ENCODE results near the gene DGKG.

The DGKG gene

DNA sequence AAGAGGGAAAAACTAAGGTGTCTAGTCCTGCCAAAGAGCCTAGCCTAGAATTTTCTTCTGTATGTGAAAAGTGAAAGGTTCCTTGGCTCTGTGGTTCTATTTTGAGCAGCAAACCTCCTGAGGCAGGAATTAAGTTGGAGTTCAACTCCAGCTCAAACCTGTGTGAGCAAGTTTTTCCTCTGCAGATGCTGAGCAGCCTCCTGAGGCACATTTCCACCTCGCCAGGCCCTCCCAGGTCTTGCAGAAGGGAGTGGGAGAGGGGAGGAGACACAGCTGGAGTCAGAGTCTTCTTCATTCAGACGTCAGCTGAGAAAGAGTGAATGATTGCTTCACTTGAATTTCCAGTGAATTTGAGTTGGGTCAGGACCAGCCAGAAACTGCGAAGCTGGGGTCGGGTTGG, 183.6 kb downstream of the DGKG start:
- Histone ChIP-seq H3K9me2 (replicated peaks; ENCODE audit: control insufficient read depth, low read length) (no peaks in the 10 kb centered on the region), H3F3A (ENCODE audit: control insufficient read depth, insufficient read depth) (no peaks in the 10 kb centered on the region), H3K4me2 (ENCODE audit: low read length) (no peak overlapping the region), H3K36me3 (ENCODE audit: control insufficient read depth, low read length) (no peaks in the 10 kb centered on the region), H3K4me1 (ENCODE audit: control insufficient read depth, low read length) (no peaks in the 10 kb centered on the region), H3K79me2 (ENCODE audit: control insufficient read depth, low read length) (no peaks in the 10 kb centered on the region), H3K27ac (ENCODE audit: low read depth, low read length) (no peak overlapping the region), H3K4me3 (ENCODE audit: low read length) (no peak overlapping the region), H4K20me1 (ENCODE audit: control insufficient read depth, insufficient read depth, low read depth, low read length) (no peaks in the 10 kb centered on the region), H3K9me3 (ENCODE audit: control insufficient read depth, insufficient read depth, low read length) (no peaks in the 10 kb centered on the region), H3K27me3 (ENCODE audit: control insufficient read depth, low read length) (peaks cover 2% of the 10 kb centered on the region; the same call in 1 of the 2 replicates)
- no peak for TF ChIP-seq EZH2phosphoT487 (IDR thresholded peaks at IDR 0.05; ENCODE audit: borderline replicate concordance, low read length)

DNA sequence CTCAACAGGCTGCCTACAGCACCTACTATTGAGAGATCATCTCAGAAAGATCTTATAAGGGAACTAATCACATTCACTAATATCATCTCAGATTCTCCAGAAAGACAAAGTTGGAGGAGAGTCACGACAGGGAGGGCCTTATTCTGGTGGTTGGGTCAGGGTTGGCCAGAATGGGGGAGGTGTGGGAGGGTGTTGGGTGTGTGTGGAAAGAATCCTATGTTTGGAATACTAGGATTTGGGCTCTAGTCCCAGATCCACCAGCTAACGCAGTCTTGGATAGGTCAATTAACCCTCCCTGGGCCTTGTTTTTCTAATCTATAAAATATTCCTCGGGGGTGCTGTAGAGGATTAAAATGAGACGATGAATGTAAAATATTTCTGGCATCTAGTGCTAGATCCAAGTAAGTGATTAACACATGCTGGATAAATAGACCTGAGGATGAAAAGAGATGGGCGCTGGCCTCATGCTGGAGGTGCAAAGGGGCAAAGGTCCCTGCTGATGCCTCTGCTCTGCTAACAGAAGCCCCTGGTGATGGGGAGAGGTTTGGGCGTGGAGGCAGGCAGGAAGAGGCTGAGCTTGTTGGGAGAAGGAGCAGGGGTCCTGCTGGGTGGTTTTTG, 185.6 kb downstream of the DGKG start:
- Histone ChIP-seq H3F3A (ENCODE audit: control insufficient read depth, insufficient read depth) (no peaks in the 10 kb centered on the region), H3K27me3 (ENCODE audit: control insufficient read depth, low read length) (no peaks in the 10 kb centered on the region), H4K20me1 (ENCODE audit: control insufficient read depth, insufficient read depth, low read depth, low read length) (no peaks in the 10 kb centered on the region), H3K4me2 (ENCODE audit: low read length) (no peak overlapping the region), H3K79me2 (ENCODE audit: control insufficient read depth, low read length) (no peaks in the 10 kb centered on the region), H3K9me2 (replicated peaks; ENCODE audit: control insufficient read depth, low read length) (no peaks in the 10 kb centered on the region), H3K9me3 (ENCODE audit: control insufficient read depth, insufficient read depth, low read length) (no peaks in the 10 kb centered on the region), H3K36me3 (ENCODE audit: control insufficient read depth, low read length) (no peaks in the 10 kb centered on the region), H3K27ac (ENCODE audit: low read depth, low read length) (no peak overlapping the region), H3K4me3 (ENCODE audit: low read length) (no peak overlapping the region), H3K4me1 (ENCODE audit: control insufficient read depth, low read length) (no peaks in the 10 kb centered on the region)
- TF ChIP-seq, protein P1, sequence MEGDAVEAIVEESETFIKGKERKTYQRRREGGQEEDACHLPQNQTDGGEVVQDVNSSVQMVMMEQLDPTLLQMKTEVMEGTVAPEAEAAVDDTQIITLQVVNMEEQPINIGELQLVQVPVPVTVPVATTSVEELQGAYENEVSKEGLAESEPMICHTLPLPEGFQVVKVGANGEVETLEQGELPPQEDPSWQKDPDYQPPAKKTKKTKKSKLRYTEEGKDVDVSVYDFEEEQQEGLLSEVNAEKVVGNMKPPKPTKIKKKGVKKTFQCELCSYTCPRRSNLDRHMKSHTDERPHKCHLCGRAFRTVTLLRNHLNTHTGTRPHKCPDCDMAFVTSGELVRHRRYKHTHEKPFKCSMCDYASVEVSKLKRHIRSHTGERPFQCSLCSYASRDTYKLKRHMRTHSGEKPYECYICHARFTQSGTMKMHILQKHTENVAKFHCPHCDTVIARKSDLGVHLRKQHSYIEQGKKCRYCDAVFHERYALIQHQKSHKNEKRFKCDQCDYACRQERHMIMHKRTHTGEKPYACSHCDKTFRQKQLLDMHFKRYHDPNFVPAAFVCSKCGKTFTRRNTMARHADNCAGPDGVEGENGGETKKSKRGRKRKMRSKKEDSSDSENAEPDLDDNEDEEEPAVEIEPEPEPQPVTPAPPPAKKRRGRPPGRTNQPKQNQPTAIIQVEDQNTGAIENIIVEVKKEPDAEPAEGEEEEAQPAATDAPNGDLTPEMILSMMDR (IDR thresholded peaks at IDR 0.05; ENCODE audit: low read depth, low read length, poor library complexity, severe bottlenecking), result no peak
- no peak for TF ChIP-seq EZH2phosphoT487 (IDR thresholded peaks at IDR 0.05; ENCODE audit: borderline replicate concordance, low read length)

DNA sequence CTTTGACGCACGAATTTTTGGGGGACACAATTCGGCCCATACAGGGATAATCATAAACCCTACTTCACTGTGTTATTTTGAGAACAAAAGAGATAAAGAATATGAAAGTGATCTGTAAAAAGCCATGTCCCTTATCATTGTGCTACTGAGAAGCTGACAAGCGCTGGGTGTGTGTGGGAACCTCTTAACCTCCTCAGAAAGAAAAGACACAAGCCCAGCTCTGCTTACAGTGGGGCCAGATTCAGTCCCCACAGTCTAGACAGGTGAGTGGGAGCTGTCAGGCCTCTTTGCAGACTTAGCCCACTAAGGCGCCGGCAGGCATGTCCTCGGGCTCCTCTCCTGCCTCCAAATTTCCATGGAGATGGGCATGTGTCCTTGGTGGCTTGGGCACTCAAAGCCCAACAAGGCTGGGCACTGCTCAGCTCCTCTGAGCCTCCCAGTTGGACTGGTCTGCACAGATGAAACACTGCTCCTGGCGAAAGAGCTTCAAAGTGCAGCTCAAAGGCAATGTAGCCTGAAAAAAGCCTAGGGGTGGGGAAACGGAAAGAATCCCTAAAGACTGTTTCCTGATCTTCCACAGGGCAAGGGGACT, 188.7 kb downstream of the DGKG start:
- Histone ChIP-seq H3K36me3 (ENCODE audit: control insufficient read depth, low read length) (no peaks in the 10 kb centered on the region), H3K9me2 (replicated peaks; ENCODE audit: control insufficient read depth, low read length) (no peaks in the 10 kb centered on the region), H3F3A (ENCODE audit: control insufficient read depth, insufficient read depth) (no peaks in the 10 kb centered on the region), H3K9me3 (ENCODE audit: control insufficient read depth, insufficient read depth, low read length) (no peaks in the 10 kb centered on the region), H3K27me3 (ENCODE audit: control insufficient read depth, low read length) (no peaks in the 10 kb centered on the region), H3K27ac (ENCODE audit: low read depth, low read length) (no peak overlapping the region), H4K20me1 (ENCODE audit: control insufficient read depth, insufficient read depth, low read depth, low read length) (no peaks in the 10 kb centered on the region), H3K79me2 (ENCODE audit: control insufficient read depth, low read length) (no peaks in the 10 kb centered on the region), H3K4me2 (ENCODE audit: low read length) (no peak overlapping the region), H3K4me3 (ENCODE audit: low read length) (no peak overlapping the region), H3K4me1 (ENCODE audit: control insufficient read depth, low read length) (no peaks in the 10 kb centered on the region)
- TF ChIP-seq EZH2phosphoT487 (IDR thresholded peaks at IDR 0.05; ENCODE audit: borderline replicate concordance, low read length), result no peak
- TF ChIP-seq, protein P1 (IDR thresholded peaks at IDR 0.05; ENCODE audit: low read depth, low read length, poor library complexity, severe bottlenecking), result no peak

DNA sequence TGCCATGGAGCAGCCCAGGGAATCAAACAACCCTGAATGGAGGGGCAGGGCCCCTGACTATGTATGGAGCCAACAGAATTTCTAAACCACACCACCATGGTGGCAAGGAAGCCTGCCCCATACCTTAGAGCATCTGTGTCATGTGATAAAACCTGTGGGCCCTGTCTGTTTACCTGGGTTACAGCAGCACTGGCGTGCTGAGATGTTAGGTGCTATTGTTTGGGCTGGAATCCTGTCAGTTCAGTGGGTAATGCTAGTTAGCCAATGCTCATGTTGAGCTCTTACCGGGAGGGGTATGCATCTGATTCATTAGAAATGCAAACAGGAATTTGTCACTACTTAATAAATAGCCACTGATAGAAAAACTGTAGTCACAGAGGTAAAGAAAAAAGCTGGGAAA, 189.7 kb downstream of the DGKG start:
- Histone ChIP-seq H3K36me3 (ENCODE audit: control insufficient read depth, low read length) (no peaks in the 10 kb centered on the region), H3K27ac (ENCODE audit: low read depth, low read length) (no peak overlapping the region), H3K9me2 (replicated peaks; ENCODE audit: control insufficient read depth, low read length) (no peaks in the 10 kb centered on the region), H3K4me1 (ENCODE audit: control insufficient read depth, low read length) (no peaks in the 10 kb centered on the region), H3K9me3 (ENCODE audit: control insufficient read depth, insufficient read depth, low read length) (no peaks in the 10 kb centered on the region), H3F3A (ENCODE audit: control insufficient read depth, insufficient read depth) (no peaks in the 10 kb centered on the region), H3K4me2 (ENCODE audit: low read length) (no peak overlapping the region), H4K20me1 (ENCODE audit: control insufficient read depth, insufficient read depth, low read depth, low read length) (no peaks in the 10 kb centered on the region), H3K4me3 (ENCODE audit: low read length) (no peak overlapping the region), H3K79me2 (ENCODE audit: control insufficient read depth, low read length) (no peaks in the 10 kb centered on the region), H3K27me3 (ENCODE audit: control insufficient read depth, low read length) (no peaks in the 10 kb centered on the region)
- no peak for TF ChIP-seq EZH2phosphoT487 (IDR thresholded peaks at IDR 0.05; ENCODE audit: borderline replicate concordance, low read length)
- TF ChIP-seq, protein P1 (IDR thresholded peaks at IDR 0.05; ENCODE audit: low read depth, low read length, poor library complexity, severe bottlenecking), result no peak
